HG03066 (cell line): ENCODE results near the gene MMP24.

Experiments used
- ATAC-seq: cut with Tn5 transposase; IDR thresholded peaks from one replicate; pipeline ENCODE4 v1.9.1; 2021; ENCODE audit warnings: low read depth; ENCODE audit not compliant: unreplicated experiment

Gene MMP24

GRCh38 chr20:35215066-35215956, 11.2 kb upstream of the MMP24 start:
- no peak for ATAC-seq

GRCh38 chr20:35216541-35216940, 9.9 kb upstream of the MMP24 start:
- no peak for ATAC-seq

- ATAC-seq, result no peak
Observed at GRCh38 chr20:35223941-35224340, 2.5 kb upstream of the MMP24 start.

GRCh38 chr20:35224536-35224935, 2.0 kb upstream of the MMP24 start:
- ATAC-seq, result no peak

- ATAC-seq, result no peak
Observed at GRCh38 chr20:35225319-35226125, 968 bp upstream of the MMP24 start.

- ATAC-seq, result no peak
Observed at GRCh38 chr20:35226884-35227681, 593 bp downstream of the MMP24 start.

- ATAC-seq, result no peak
Observed at GRCh38 chr20:35232575-35232974, 6.1 kb downstream of the MMP24 start.

- ATAC-seq, result no peak
Observed at GRCh38 chr20:35235881-35236280, 9.4 kb downstream of the MMP24 start.

GRCh38 chr20:35237486-35237885, 11.0 kb downstream of the MMP24 start:
- no peak for ATAC-seq

- ATAC-seq, result no peak
Observed at GRCh38 chr20:35238170-35238569, 11.7 kb downstream of the MMP24 start.

GRCh38 chr20:35238735-35239134, 12.2 kb downstream of the MMP24 start:
- ATAC-seq, result no peak

- no peak for ATAC-seq
Observed at GRCh38 chr20:35240083-35240810, 13.8 kb downstream of the MMP24 start.

GRCh38 chr20:35240811-35241293, 14.4 kb downstream of the MMP24 start:
- no peak for ATAC-seq

- no peak for ATAC-seq
Observed at GRCh38 chr20:35243317-35243716, 16.8 kb downstream of the MMP24 start.

GRCh38 chr20:35243986-35244385, 17.5 kb downstream of the MMP24 start:
- ATAC-seq, result no peak

GRCh38 chr20:35246723-35247122, 20.2 kb downstream of the MMP24 start:
- ATAC-seq, result no peak

- no peak for ATAC-seq
Observed at GRCh38 chr20:35248641-35249475, 22.4 kb downstream of the MMP24 start.

GRCh38 chr20:35251613-35251940, 25.1 kb downstream of the MMP24 start:
- ATAC-seq, result no peak

- no peak for ATAC-seq
Observed at GRCh38 chr20:35252037-35252461, 25.6 kb downstream of the MMP24 start.
